Activated CD8-positive, alpha-beta T cell treated with anti-CD3 and anti-CD28 coated beads for 36 hours (primary cell): ENCODE results near the gene KREMEN1. TPM values are rescaled to one million over a fixed set of nuclear protein-coding genes. Genes with fewer than 3 reads are reported as not detected.

Source experiments
- ATAC-seq: fragments of 200-7000 bp; cut with Tn5 transposase; one replicate; pipeline ENCODE4 v1.10.0; 2021; ENCODE audit warnings: mild to moderate bottlenecking, moderate library complexity
- CTCF ChIA-PET: fragments of 350-600 bp; sonication (Branson Sonifier 250); formaldehyde crosslinking; loops from one replicate; lab custom pipeline; 2021; ENCODE audit warnings: antibody characterized with exemption; lab: Charles Lee
- POLR2A ChIA-PET: fragments of 350-600 bp; sonication (Branson Sonifier 250); formaldehyde crosslinking; loops from one replicate; lab custom pipeline; 2021; ENCODE audit warnings: antibody characterized with exemption; lab: Charles Lee
- DNase-seq: peaks from one replicate; pipeline ENCODE4 v3.0.0-alpha.2; 2020
- H3K27ac Mint-ChIP-seq: one replicate; pipeline ENCODE4 v1.8.0; 2021; ENCODE audit warnings: mild to moderate bottlenecking, mixed read lengths
- H3K27me3 Mint-ChIP-seq: one replicate; pipeline ENCODE4 v1.8.0; 2021; ENCODE audit warnings: mixed read lengths
- H3K36me3 Mint-ChIP-seq: one replicate; pipeline ENCODE4 v1.8.0; 2021; ENCODE audit warnings: low read depth, mixed read lengths
- H3K4me1 Mint-ChIP-seq: one replicate; pipeline ENCODE4 v1.8.0; 2021; ENCODE audit warnings: low read depth, mixed read lengths
- H3K4me3 Mint-ChIP-seq: one replicate; pipeline ENCODE4 v1.8.0; 2021; ENCODE audit warnings: mild to moderate bottlenecking, moderate library complexity, mixed read lengths
- H3K9me3 Mint-ChIP-seq: one replicate; pipeline ENCODE4 v1.8.0; 2021; ENCODE audit warnings: mixed read lengths
- intact Hi-C: fragments of 100-400 bp; cut with micrococcal nuclease; formaldehyde crosslinking; loops from one replicate; pipeline ENCODE4 v1.10.0; 2022
- total RNA-seq, 2 experiments: library from RNA; stranded (reverse); gene quantifications; one replicate each; pipeline ENCODE4 v1.2.3, GENCODE V29; 2021
- TF ChIP-seq, protein P1 (sequence below): fragments of 200-600 bp; IDR thresholded peaks from one replicate; pipeline ENCODE4 v1.8.0; 2022; ENCODE audit warnings: antibody characterized with exemption, mild to moderate bottlenecking

KREMEN1 gene
- total RNA-seq, 2 experiments from 2014 or later: 0.11 to 0.43 TPM

DNA sequence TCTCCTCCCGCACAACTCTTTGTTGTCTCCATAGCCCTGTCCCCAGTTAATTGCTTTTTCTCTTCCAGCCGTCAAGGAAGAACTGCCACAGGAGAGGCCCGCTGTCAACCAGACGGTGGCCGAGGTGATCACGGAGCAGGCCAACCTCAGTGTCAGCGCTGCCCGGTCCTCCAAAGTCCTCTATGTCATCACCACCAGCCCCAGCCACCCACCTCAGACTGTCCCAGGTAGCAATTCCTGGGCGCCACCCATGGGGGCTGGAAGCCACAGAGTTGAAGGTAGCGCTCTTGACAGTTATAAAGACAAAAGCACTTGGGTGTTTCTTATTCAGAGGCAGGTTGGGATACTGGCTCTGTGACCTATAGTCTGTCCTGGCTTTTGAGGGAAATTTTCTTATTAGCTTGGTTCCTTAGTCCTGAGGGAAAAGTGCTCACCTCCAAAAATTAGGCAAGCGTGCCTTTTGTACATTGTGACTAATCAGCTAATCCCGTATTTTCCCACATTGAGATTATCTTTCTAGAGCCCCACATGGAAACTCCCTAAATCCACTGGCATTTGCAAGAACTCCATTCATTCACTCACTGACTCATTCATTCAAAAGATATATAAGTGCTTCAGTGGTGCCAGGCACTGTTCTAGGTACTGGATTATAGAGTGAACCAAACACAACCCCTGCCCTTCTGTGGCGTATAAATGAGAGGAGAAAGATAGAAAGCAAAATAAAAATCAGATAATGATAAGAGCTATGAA, 65.9 kb downstream of the KREMEN1 start:
- Mint-ChIP-seq H3K9me3 (peaks cover 1% of the 10 kb centered on the region), H3K36me3 (no peaks in the 10 kb centered on the region), H3K4me1 (no peaks in the 10 kb centered on the region), H3K27ac (no peak overlapping the region), H3K4me3 (no peak overlapping the region), H3K27me3 (peaks cover 1% of the 10 kb centered on the region)
- intact Hi-C loops: no loop called here
- ATAC-seq (no peak), DNase-seq (no peak)
- CTCF ChIA-PET: interaction anchor here (1.6 to 2.3 kb wide), 2 partner anchors 15 kb away, joined by 3 to 9 read pairs; no protein-coding TSS in a partner anchor
- POLR2A ChIA-PET: no interaction called here
- TF ChIP-seq, protein P1, sequence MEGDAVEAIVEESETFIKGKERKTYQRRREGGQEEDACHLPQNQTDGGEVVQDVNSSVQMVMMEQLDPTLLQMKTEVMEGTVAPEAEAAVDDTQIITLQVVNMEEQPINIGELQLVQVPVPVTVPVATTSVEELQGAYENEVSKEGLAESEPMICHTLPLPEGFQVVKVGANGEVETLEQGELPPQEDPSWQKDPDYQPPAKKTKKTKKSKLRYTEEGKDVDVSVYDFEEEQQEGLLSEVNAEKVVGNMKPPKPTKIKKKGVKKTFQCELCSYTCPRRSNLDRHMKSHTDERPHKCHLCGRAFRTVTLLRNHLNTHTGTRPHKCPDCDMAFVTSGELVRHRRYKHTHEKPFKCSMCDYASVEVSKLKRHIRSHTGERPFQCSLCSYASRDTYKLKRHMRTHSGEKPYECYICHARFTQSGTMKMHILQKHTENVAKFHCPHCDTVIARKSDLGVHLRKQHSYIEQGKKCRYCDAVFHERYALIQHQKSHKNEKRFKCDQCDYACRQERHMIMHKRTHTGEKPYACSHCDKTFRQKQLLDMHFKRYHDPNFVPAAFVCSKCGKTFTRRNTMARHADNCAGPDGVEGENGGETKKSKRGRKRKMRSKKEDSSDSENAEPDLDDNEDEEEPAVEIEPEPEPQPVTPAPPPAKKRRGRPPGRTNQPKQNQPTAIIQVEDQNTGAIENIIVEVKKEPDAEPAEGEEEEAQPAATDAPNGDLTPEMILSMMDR: no peak

DNA sequence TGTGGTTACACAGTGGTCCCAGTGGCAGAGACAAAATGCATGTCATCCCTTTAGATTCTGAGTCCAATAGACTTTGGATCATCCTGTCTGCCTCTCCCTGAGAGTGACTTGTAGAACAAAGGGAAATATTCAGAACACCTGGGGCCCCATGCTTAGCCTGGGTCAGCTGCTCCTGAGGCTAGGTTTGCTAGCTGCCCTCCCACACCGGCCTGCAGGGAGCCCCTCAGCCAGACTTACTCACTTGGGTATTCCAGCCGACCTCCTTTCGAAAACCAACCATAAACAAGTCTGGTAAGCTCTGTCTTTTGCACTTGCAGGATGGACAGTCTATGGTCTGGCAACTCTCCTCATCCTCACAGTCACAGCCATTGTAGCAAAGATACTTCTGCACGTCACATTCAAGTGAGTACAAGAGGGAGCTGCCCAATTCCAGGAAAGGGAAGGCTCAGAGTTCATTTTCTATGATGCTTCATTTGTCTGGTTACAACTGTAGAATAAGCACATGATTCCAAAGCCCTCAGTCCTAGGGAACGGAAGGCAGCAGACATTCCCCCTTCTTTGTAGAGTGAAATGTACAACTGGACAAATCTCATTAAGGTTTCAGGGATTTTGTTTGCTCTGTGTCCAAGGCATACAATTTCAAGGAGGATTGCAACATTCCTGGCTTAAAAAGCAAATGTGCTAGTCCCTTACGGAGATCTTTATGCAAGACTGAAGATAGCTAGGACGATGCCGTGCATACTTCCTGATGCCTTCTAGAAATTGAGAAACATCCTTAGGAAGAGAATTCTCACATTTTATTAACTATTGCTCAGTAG, 67.3 kb downstream of the KREMEN1 start:
- intact Hi-C loops: no loop called here
- no peaks in the 10 kb centered on the region for H3K4me1 Mint-ChIP-seq
- H3K9me3 Mint-ChIP-seq: no peaks in the 10 kb centered on the region
- no peak for ATAC-seq
- TF ChIP-seq, protein P1: no peak
- DNase-seq: no peak
- no peaks in the 10 kb centered on the region for H3K27me3 Mint-ChIP-seq
- CTCF ChIA-PET: interaction anchor here (1.6 to 2.3 kb wide), 2 partner anchors 14 to 106 kb away, joined by 6 to 9 read pairs; no protein-coding TSS in a partner anchor
- no peaks in the 10 kb centered on the region for H3K36me3 Mint-ChIP-seq
- H3K27ac Mint-ChIP-seq: no peak overlapping the region
- no peak overlapping the region for H3K4me3 Mint-ChIP-seq
- POLR2A ChIA-PET: no interaction called here

DNA sequence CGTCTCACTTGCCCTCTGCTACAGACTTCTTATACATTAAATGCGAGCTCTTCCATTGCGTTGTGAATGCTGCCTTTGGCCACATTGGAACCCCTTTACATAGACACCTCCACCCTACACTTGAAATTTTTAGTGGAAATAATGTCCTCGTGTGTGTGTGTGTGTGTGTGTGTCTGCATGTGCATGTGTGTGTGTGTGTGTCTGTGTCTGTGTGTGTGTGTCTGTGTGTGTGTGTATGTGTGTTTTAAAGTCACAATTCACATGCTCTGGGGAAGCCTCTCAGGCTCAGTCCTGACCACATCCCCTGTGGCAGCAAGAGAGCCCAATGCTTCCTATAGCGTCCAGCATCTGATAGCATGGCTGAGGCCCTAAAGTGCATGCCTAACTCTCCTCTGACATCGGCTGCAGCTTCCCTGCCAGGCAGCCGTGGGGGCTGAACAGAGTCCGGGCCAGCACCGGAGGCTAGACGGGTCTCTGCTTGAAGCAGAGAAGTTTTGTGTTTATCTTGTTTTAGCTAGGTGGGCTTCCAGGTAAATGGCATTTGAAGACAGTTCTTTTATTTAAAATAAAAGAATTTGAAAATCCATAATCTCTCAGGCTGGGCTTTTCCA, 68.3 kb downstream of the KREMEN1 start:
- Mint-ChIP-seq H3K27me3 (no peaks in the 10 kb centered on the region), H3K4me1 (no peaks in the 10 kb centered on the region), H3K36me3 (no peaks in the 10 kb centered on the region), H3K27ac (no peak overlapping the region), H3K4me3 (no peak overlapping the region), H3K9me3 (no peaks in the 10 kb centered on the region)
- TF ChIP-seq, protein P1: no peak
- ATAC-seq (no peak), DNase-seq (no peak)
- ChIA-PET CTCF (interaction anchor here (1.6 to 2.3 kb wide), 2 partner anchors 13 to 105 kb away, joined by 6 to 9 read pairs; no protein-coding TSS in a partner anchor), POLR2A (no interaction called here)
- intact Hi-C loops: no loop called here

DNA sequence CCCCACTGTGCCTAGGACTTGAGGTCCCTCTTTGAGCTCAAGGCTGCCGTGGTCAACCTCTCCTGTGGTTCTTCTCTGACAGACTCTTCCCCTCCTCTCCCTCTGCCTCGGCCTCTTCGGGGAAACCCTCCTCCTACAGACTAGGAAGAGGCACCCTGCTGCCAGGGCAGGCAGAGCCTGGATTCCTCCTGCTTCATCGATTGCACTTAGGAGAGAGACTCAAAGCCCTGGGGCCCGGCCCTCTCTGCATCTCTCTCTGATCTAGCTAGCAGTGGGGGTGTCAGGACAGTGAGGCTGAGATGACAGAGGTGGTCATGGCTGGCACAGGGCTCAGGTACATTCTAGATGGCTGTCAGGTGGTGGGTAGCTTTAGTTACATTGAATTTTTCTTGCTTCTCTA, 69.3 kb downstream of the KREMEN1 start:
- ChIA-PET CTCF (interaction anchor here (2.2 kb wide), 1 partner anchor 12 kb away, joined by 8 read pairs; no protein-coding TSS in a partner anchor), POLR2A (no interaction called here)
- intact Hi-C loops: no loop called here
- no peak overlapping the region for H3K27ac Mint-ChIP-seq
- no peaks in the 10 kb centered on the region for H3K9me3 Mint-ChIP-seq
- no peaks in the 10 kb centered on the region for H3K4me1 Mint-ChIP-seq
- ATAC-seq (no peak), DNase-seq (no peak)
- H3K27me3 Mint-ChIP-seq: no peaks in the 10 kb centered on the region
- H3K36me3 Mint-ChIP-seq: no peaks in the 10 kb centered on the region
- TF ChIP-seq, protein P1: no peak
- H3K4me3 Mint-ChIP-seq: no peak overlapping the region
